ENCODE data around the gene PANK1.

PANK1 gene

GRCh38 chr10:89653410-89653869 is 8.4 kb upstream of the PANK1 start:
- Histone ChIP-seq H3K9me2 (ENCODE audit: low read depth, low read length) (no peaks in the 10 kb centered on the region), H3K27me3 (ENCODE audit: insufficient read depth, low read length) (no peaks in the 10 kb centered on the region), H3K79me2 (ENCODE audit: insufficient read depth, low read length) (no peaks in the 10 kb centered on the region), H2AFZ (ENCODE audit: low read length) (no peak overlapping the region), H3K36me3 (ENCODE audit: insufficient read depth, low read length) (no peaks in the 10 kb centered on the region; the same call in 1 of the 2 replicates), H3K9ac (ENCODE audit: low read length) (no peak overlapping the region), H3K9me3 (ENCODE audit: low read length) (no peaks in the 10 kb centered on the region), H3K27ac (ENCODE audit: low read depth, low read length, poor library complexity, severe bottlenecking) (no peak overlapping the region), H3K4me3 (ENCODE audit: low read depth, low read length, poor library complexity, severe bottlenecking) (no peak overlapping the region), H3K4me1 (ENCODE audit: insufficient read depth, low read length, severe bottlenecking) (peaks cover 16% of the 10 kb centered on the region), H3F3A (ENCODE audit: insufficient read depth, low read length) (no peaks in the 10 kb centered on the region), H3K4me2 (ENCODE audit: low read length) (no peak overlapping the region), H4K20me1 (ENCODE audit: insufficient read depth, low read length) (no peaks in the 10 kb centered on the region)
- TF ChIP-seq CTCF (IDR thresholded peaks at IDR 0.05; ENCODE audit: low read length), result no peak
- no peak for TF ChIP-seq EZH2 (IDR thresholded peaks at IDR 0.05; ENCODE audit: borderline replicate concordance, low read length)

- Histone ChIP-seq H3K4me3 (ENCODE audit: low read depth, low read length, poor library complexity, severe bottlenecking) (no peak overlapping the region), H3K9me2 (ENCODE audit: low read depth, low read length) (no peaks in the 10 kb centered on the region), H3K9me3 (ENCODE audit: low read length) (no peaks in the 10 kb centered on the region)
These were observed 7.8 kb upstream of the PANK1 start for GRCh38 chr10:89652806-89653370.

GRCh38 chr10:89651916-89652573 is 7.0 kb upstream of the PANK1 start:
- Histone ChIP-seq H4K20me1 (ENCODE audit: insufficient read depth, low read length) (no peaks in the 10 kb centered on the region), H3K27ac (ENCODE audit: low read depth, low read length, poor library complexity, severe bottlenecking) (no peak overlapping the region), H3K27me3 (ENCODE audit: insufficient read depth, low read length) (no peaks in the 10 kb centered on the region), H3K36me3 (ENCODE audit: insufficient read depth, low read length) (no peaks in the 10 kb centered on the region; the same call in 1 of the 2 replicates), H3K9me2 (ENCODE audit: low read depth, low read length) (no peaks in the 10 kb centered on the region), H3K9me3 (ENCODE audit: low read length) (no peaks in the 10 kb centered on the region), H2AFZ (ENCODE audit: low read length) (no peak overlapping the region), H3K9ac (ENCODE audit: low read length) (no peak overlapping the region), H3K4me3 (ENCODE audit: low read depth, low read length, poor library complexity, severe bottlenecking) (no peak overlapping the region), H3K79me2 (ENCODE audit: insufficient read depth, low read length) (no peaks in the 10 kb centered on the region), H3K4me2 (ENCODE audit: low read length) (no peak overlapping the region), H3F3A (ENCODE audit: insufficient read depth, low read length) (no peaks in the 10 kb centered on the region), H3K4me1 (ENCODE audit: insufficient read depth, low read length, severe bottlenecking) (peaks cover 16% of the 10 kb centered on the region)
- no peak for TF ChIP-seq CTCF (IDR thresholded peaks at IDR 0.05; ENCODE audit: low read length)
- TF ChIP-seq EZH2 (IDR thresholded peaks at IDR 0.05; ENCODE audit: borderline replicate concordance, low read length), result no peak

More at GRCh38 chr10:89652806-89653370, 7.8 kb upstream of the PANK1 start:
- H3K27me3 ChIP-seq (ENCODE audit: insufficient read depth, low read length), result no peaks in the 10 kb centered on the region
- no peak overlapping the region for H3K9ac ChIP-seq (ENCODE audit: low read length)
- no peak overlapping the region for H2AFZ ChIP-seq (ENCODE audit: low read length)
- H4K20me1 ChIP-seq (ENCODE audit: insufficient read depth, low read length), result no peaks in the 10 kb centered on the region
- TF ChIP-seq CTCF (IDR thresholded peaks at IDR 0.05; ENCODE audit: low read length) (no peak), EZH2 (IDR thresholded peaks at IDR 0.05; ENCODE audit: borderline replicate concordance, low read length) (no peak)
- H3K4me1 ChIP-seq (ENCODE audit: insufficient read depth, low read length, severe bottlenecking), result peaks cover 16% of the 10 kb centered on the region
- no peaks in the 10 kb centered on the region for H3K79me2 ChIP-seq (ENCODE audit: insufficient read depth, low read length)
- no peaks in the 10 kb centered on the region for H3F3A ChIP-seq (ENCODE audit: insufficient read depth, low read length)
- no peaks in the 10 kb centered on the region; the same call in 1 of the 2 replicates for H3K36me3 ChIP-seq (ENCODE audit: insufficient read depth, low read length)
- H3K27ac ChIP-seq (ENCODE audit: low read depth, low read length, poor library complexity, severe bottlenecking), result no peak overlapping the region
- no peak overlapping the region for H3K4me2 ChIP-seq (ENCODE audit: low read length)

All from OCI-LY1 (cell line).